AG04449 (cell line): Measurements from ENCODE around the gene RETREG1.

ENCODE experiments used
- CTCF ChIA-PET: fragments of 350-600 bp; formaldehyde crosslinking; extraction: SDS; loops from one replicate; lab custom pipeline; 2021; ENCODE audit warnings: antibody characterized with exemption; lab: Yijun Ruan, JAX
- POLR2A ChIA-PET: fragments of 400-600, 350-600 bp; formaldehyde crosslinking; extraction: SDS; loops from one replicate; lab custom pipeline; 2020; ENCODE audit warnings: antibody characterized with exemption, inconsistent platforms; lab: Yijun Ruan, JAX
- DNase-seq: peaks from one replicate; pipeline ENCODE4 v3.0.0-alpha.2; 2010; ENCODE audit warnings: low read depth, low spot score
- H3K4me3 ChIP-seq: 2 replicates; pipeline ENCODE4 v1.5.1; 2011; ENCODE audit warnings: low read depth, mild to moderate bottlenecking, control low read depth, low read length
- CTCF ChIP-seq: IDR thresholded peaks from one replicate; pipeline ENCODE4 v1.5.1; 2011; ENCODE audit warnings: mild to moderate bottlenecking, moderate library complexity, low read length, control low read depth, inconsistent platforms; ENCODE audit not compliant: insufficient read depth; ENCODE audit errors: missing control alignments

The RETREG1 gene

GRCh38 chr5:16504571-16504970, 112.2 kb downstream of the RETREG1 start:
- DNase-seq = no peak
- ChIA-PET POLR2A (no interaction called here), CTCF (no interaction called here)
- H3K4me3 ChIP-seq = no peak overlapping the region
- no peak for TF ChIP-seq CTCF

GRCh38 chr5:16502866-16503265, 113.9 kb downstream of the RETREG1 start:
- no peak for DNase-seq
- H3K4me3 ChIP-seq = no peak overlapping the region
- POLR2A ChIA-PET = interaction anchor here (0.9 kb wide), 1 partner anchor 34 kb away, joined by 3 read pairs; no protein-coding TSS in a partner anchor
- CTCF ChIA-PET = interaction anchor here (1.4 to 3.2 kb wide), 3 partner anchors 12 to 50 kb away, joined by 3 to 17 read pairs (median 8); no protein-coding TSS in a partner anchor
- no peak for TF ChIP-seq CTCF

GRCh38 chr5:16500024-16500423, 116.8 kb downstream of the RETREG1 start:
- ChIA-PET CTCF (interaction anchor here (1.8 to 2.5 kb wide), 2 partner anchors 10 to 52 kb away, joined by 6 to 19 read pairs; no protein-coding TSS in a partner anchor), POLR2A (no interaction called here)
- no peak for DNase-seq
- H3K4me3 ChIP-seq = no peak overlapping the region
- TF ChIP-seq CTCF = no peak

- no peak overlapping the region for H3K4me3 ChIP-seq
- DNase-seq = no peak
- no peak for TF ChIP-seq CTCF
- ChIA-PET CTCF (interaction anchor here (1.5 to 3.3 kb wide), 3 partner anchors 10 to 53 kb away, joined by 3 to 36 read pairs (median 6); no protein-coding TSS in a partner anchor), POLR2A (no interaction called here)
These were observed 119.3 kb downstream of the RETREG1 start for GRCh38 chr5:16497546-16497945.

GRCh38 chr5:16493261-16493660, 123.5 kb downstream of the RETREG1 start:
- no peak for TF ChIP-seq CTCF
- ChIA-PET CTCF (interaction anchor here (1.4 to 7.6 kb wide), 2 partner anchors 10 to 54 kb away, joined by 10 to 254 read pairs; no protein-coding TSS in a partner anchor), POLR2A (no interaction called here)
- no peak overlapping the region for H3K4me3 ChIP-seq
- DNase-seq = no peak

- ChIA-PET CTCF (interaction anchor here (0.7 to 7.6 kb wide), 4 partner anchors 9 to 55 kb away, joined by 3 to 254 read pairs (median 6); no protein-coding TSS in a partner anchor), POLR2A (no interaction called here)
- H3K4me3 ChIP-seq = no peak overlapping the region
- peak; percentile 24 for DNase-seq
- no peak for TF ChIP-seq CTCF
These were observed 124.2 kb downstream of the RETREG1 start for GRCh38 chr5:16492398-16493140.
